T-helper 2 cell (primary cell): Measurements from ENCODE around the gene SLC31A1.
"Not testable (repeated sequence)": the region's sequence is repeated elsewhere in the genome, so short reads cannot be mapped to it uniquely, and the experiment has no call there.

Source experiments
- DNase-seq, 5 experiments: peaks; one replicate each; pipeline versions ENCODE4 v3.0.0 to v3.0.0-alpha.2; 2012 to 2022

The SLC31A1 gene

GRCh38 chr9:113221800-113222481, 597 bp downstream of the SLC31A1 start:
- peak in 1 of 5 experiments; percentile 7 for DNase-seq

- no peak for DNase-seq
Observed at GRCh38 chr9:113222482-113222841, 1.1 kb downstream of the SLC31A1 start.

- no peak for DNase-seq
Observed at GRCh38 chr9:113223963-113224362, 2.6 kb downstream of the SLC31A1 start.

GRCh38 chr9:113227436-113227835, 6.1 kb downstream of the SLC31A1 start:
- DNase-seq: no peak

GRCh38 chr9:113228130-113228665, 6.9 kb downstream of the SLC31A1 start:
- DNase-seq: peak in 1 of 5 experiments; percentile 7

GRCh38 chr9:113231701-113232100, 10.4 kb downstream of the SLC31A1 start:
- no peak for DNase-seq

- not testable (repeated sequence) for DNase-seq
Observed at GRCh38 chr9:113235701-113236255, 14.4 kb downstream of the SLC31A1 start.

GRCh38 chr9:113237026-113237425, 15.7 kb downstream of the SLC31A1 start:
- no peak for DNase-seq

GRCh38 chr9:113238202-113238858, 17.0 kb downstream of the SLC31A1 start:
- DNase-seq: no peak

GRCh38 chr9:113238859-113239232, 17.5 kb downstream of the SLC31A1 start:
- DNase-seq: no peak

- DNase-seq: no peak
Observed at GRCh38 chr9:113241161-113241560, 19.8 kb downstream of the SLC31A1 start.

GRCh38 chr9:113244556-113244955, 23.2 kb downstream of the SLC31A1 start:
- DNase-seq: no peak

GRCh38 chr9:113245894-113246293, 24.6 kb downstream of the SLC31A1 start:
- no peak for DNase-seq

GRCh38 chr9:113246928-113247327, 25.6 kb downstream of the SLC31A1 start:
- no peak for DNase-seq

- no peak for DNase-seq
Observed at GRCh38 chr9:113247640-113248039, 26.3 kb downstream of the SLC31A1 start.

- DNase-seq: not testable (repeated sequence)
Observed at GRCh38 chr9:113249661-113250060, 28.3 kb downstream of the SLC31A1 start.

- no peak for DNase-seq
Observed at GRCh38 chr9:113250807-113251206, 29.5 kb downstream of the SLC31A1 start.

GRCh38 chr9:113254991-113255390, 33.6 kb downstream of the SLC31A1 start:
- DNase-seq: no peak

- DNase-seq: no peak
Observed at GRCh38 chr9:113255438-113255837, 34.1 kb downstream of the SLC31A1 start.

- DNase-seq: no peak
Observed at GRCh38 chr9:113257863-113258262, 36.5 kb downstream of the SLC31A1 start.

- DNase-seq: no peak
Observed at GRCh38 chr9:113258282-113258681, 36.9 kb downstream of the SLC31A1 start.

- no peak for DNase-seq
Observed at GRCh38 chr9:113261917-113262671, 40.8 kb downstream of the SLC31A1 start.

GRCh38 chr9:113266174-113266573, 44.8 kb downstream of the SLC31A1 start:
- no peak for DNase-seq
